Measurements from ENCODE around the gene PARP12.

Gene PARP12

GRCh38 chr7:139990142-139990535 lies 72.6 kb downstream of the PARP12 start:
- no peak for DNase-seq

- DNase-seq, result no peak
Measured at GRCh38 chr7:139989366-139990141, 73.2 kb downstream of the PARP12 start.

GRCh38 chr7:139987691-139988516 lies 74.8 kb downstream of the PARP12 start:
- DNase-seq, result no peak

GRCh38 chr7:139985811-139986210 lies 76.9 kb downstream of the PARP12 start:
- DNase-seq, result no peak

- DNase-seq, result no peak
Measured at GRCh38 chr7:139984642-139985539, 77.9 kb downstream of the PARP12 start.

GRCh38 chr7:139982927-139983920 lies 79.5 kb downstream of the PARP12 start:
- no peak for DNase-seq

GRCh38 chr7:139981511-139981895 lies 81.2 kb downstream of the PARP12 start:
- DNase-seq, result no peak

- no peak for DNase-seq
Measured at GRCh38 chr7:139976838-139977656, 85.7 kb downstream of the PARP12 start.

GRCh38 chr7:139976055-139976837 lies 86.5 kb downstream of the PARP12 start:
- DNase-seq, result no peak

- DNase-seq, result no peak
Measured at GRCh38 chr7:139974179-139974811, 88.5 kb downstream of the PARP12 start.
